HepG2 (cell line): Measurements from ENCODE around the gene TTC31. TPM values are rescaled to one million over a fixed set of nuclear protein-coding genes. Genes with fewer than 3 reads are reported as not detected.

Experiments used
- CCAR2 ChIP-seq: fragments of 200-400 bp; formaldehyde crosslinking; optimal IDR thresholded peaks from 2 replicates; pipeline ENCODE3; 2018; ENCODE audit warnings: low read depth, mild to moderate bottlenecking, low read length, moderate library complexity
- CREB3 ChIP-seq: sonication (generic); formaldehyde crosslinking; IDR thresholded peaks from 2 replicates; pipeline ENCODE4 v1.5.0; 2020; ENCODE audit warnings: missing genetic modification reagents
- CREM ChIP-seq, 2 experiments: sonication (generic) in 1 of 2; formaldehyde crosslinking in 1 of 2; IDR thresholded peaks; 2 replicates each; pipeline versions ENCODE4 v1.4.0 to v1.6.1; 2016 to 2020; ENCODE audit warnings: antibody characterized with exemption in 1 of 2, mild to moderate bottlenecking in 1 of 2, missing genetic modification reagents in 1 of 2
- HCFC1 ChIP-seq: fragments of 150-350 bp; IDR thresholded peaks from 2 replicates; pipeline ENCODE4 v1.6.1; 2014; ENCODE audit warnings: low read depth, low read length
- HMGXB3 ChIP-seq: sonication (generic); formaldehyde crosslinking; IDR thresholded peaks from 2 replicates; pipeline ENCODE4 v1.4.0; 2020; ENCODE audit warnings: missing genetic modification reagents, borderline replicate concordance
- KLF13 ChIP-seq: sonication (generic); formaldehyde crosslinking; IDR thresholded peaks from 2 replicates; pipeline ENCODE4 v1.4.0; 2020; ENCODE audit warnings: mild to moderate bottlenecking, missing genetic modification reagents
- NR2C2 ChIP-seq: sonication (generic); formaldehyde crosslinking; IDR thresholded peaks from 2 replicates; pipeline ENCODE4 v1.4.0; 2020; ENCODE audit warnings: missing genetic modification reagents, mild to moderate bottlenecking, moderate library complexity, borderline replicate concordance
- SMARCE1 ChIP-seq: fragments of 450-650 bp; IDR thresholded peaks from 2 replicates; pipeline ENCODE4 v1.6.1; 2017; ENCODE audit warnings: borderline replicate concordance
- SPEN ChIP-seq: sonication (generic); formaldehyde crosslinking; IDR thresholded peaks from 2 replicates; pipeline ENCODE4 v1.5.1; 2020; ENCODE audit warnings: low read depth, mild to moderate bottlenecking, missing genetic modification reagents
- XBP1 ChIP-seq: sonication (generic); formaldehyde crosslinking; IDR thresholded peaks from 2 replicates; pipeline ENCODE4 v1.5.0; 2020; ENCODE audit warnings: missing genetic modification reagents
- ZC3H4 ChIP-seq: sonication (generic); formaldehyde crosslinking; IDR thresholded peaks from 2 replicates; pipeline ENCODE4 v1.4.0; 2020; ENCODE audit warnings: missing genetic modification reagents, borderline replicate concordance
- ZNF318 ChIP-seq: sonication (generic); formaldehyde crosslinking; IDR thresholded peaks from 2 replicates; pipeline ENCODE4 v1.4.0; 2020; ENCODE audit warnings: mild to moderate bottlenecking, missing genetic modification reagents
- ZNF335 ChIP-seq: sonication (generic); formaldehyde crosslinking; IDR thresholded peaks from 2 replicates; pipeline ENCODE4 v1.4.0; 2020; ENCODE audit warnings: missing genetic modification reagents
- ZNF569 ChIP-seq: sonication (generic); formaldehyde crosslinking; IDR thresholded peaks from 2 replicates; pipeline ENCODE4 v1.5.0; 2020; ENCODE audit warnings: mild to moderate bottlenecking, missing genetic modification reagents, moderate library complexity, borderline replicate concordance
- ZSCAN22 ChIP-seq: sonication (generic); formaldehyde crosslinking; IDR thresholded peaks from 2 replicates; pipeline ENCODE4 v1.4.0; 2020; ENCODE audit warnings: mild to moderate bottlenecking, missing genetic modification reagents
- polyA plus RNA-seq, 8 experiments: library from polyadenylated mRNA; depleted of rRNA in 3 of 8; stranded (reverse) in 7 of 8; unstranded in 1 of 8; fragments of >200 nt; fragmentation: Illumina TruSeq in 4 of 8; extraction: Trizol in 4 of 8; gene quantifications; 2 replicates each; pipeline versions ENCODE4 v1.2.1 to v1.2.3, GENCODE V29; 2011 to 2016; ENCODE audit warnings: low read depth in 4 of 8, missing spikeins in 1 of 8, mixed read lengths in 1 of 8; ENCODE audit not compliant: insufficient read depth in 1 of 8
- total RNA-seq, 5 experiments: library from RNA; depleted of rRNA; stranded (reverse); fragments of >200 nt; fragmentation: Illumina TruSeq; extraction: Trizol; gene quantifications; 2 replicates each; pipeline ENCODE4 v1.2.3, GENCODE V29; 2016; ENCODE audit warnings: low read depth in 1 of 5

Gene TTC31
- total and polyA plus RNA-seq, 2 of the 13 experiments (the other 11 are each of a cell fraction or from before 2014, with no cell fraction given), result 28.3 to 39.5 TPM

DNA sequence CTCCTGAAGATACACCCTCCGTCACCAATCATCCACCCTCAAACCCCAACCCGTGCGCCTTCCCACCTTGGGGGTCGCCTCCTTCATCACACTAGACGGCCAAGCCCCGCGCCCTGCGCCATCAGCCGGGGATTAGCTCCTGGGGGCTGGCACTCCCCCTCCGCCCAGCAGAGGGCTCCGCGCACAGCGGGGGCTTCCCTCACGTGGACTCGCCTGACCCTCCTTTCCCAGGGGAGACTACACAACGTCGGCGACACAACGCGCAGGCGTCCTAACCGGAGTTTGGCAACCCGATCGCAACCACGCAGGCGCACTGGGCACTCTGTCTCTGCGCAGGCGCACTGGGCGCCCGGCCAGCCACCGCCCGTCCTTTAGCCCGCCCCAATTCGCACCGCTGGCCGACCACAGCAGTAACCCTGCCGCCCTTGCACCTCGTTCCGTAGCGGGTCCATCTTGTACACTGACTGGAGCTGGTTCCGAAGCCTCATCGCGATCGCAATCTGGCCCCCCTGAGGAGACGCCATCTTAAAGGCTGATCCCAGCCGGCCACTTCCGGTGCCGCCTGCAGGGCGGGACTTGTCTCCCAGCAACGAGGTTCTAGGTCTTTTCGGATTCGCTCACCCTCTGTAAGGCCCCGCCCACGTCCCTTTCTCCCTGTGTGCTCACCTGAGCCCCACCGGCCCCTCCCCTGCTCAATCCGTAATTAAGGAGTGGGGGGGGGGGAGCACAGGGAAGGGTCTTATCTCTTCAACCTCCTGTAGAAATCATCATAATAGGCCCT is 24.5 kb downstream of the TTC31 start, which contains the start of gene PCGF1 (continued):
- peak; percentile 87; the same call in 1 of the 2 replicates for TF ChIP-seq ZNF318 (CRISPR knock-in tag)
- peak; percentile 26; the same call in 1 of the 2 replicates for TF ChIP-seq HCFC1
- peak; percentile 44 for TF ChIP-seq HMGXB3
- TF ChIP-seq NR2C2 (CRISPR knock-in tag), result peak; percentile 93
- peak; percentile 86; the same call in 1 of the 2 replicates for TF ChIP-seq ZC3H4 (CRISPR knock-in tag)
- no peak for TF ChIP-seq CCAR2
- TF ChIP-seq SMARCE1, result no peak
- TF ChIP-seq SPEN, result peak; percentile 93
- TF ChIP-seq CREM (IDR thresholded peaks at IDR 0.05), result peak; percentile 61; the same call in 1 of the 2 replicates
- no peak for TF ChIP-seq CREM (CRISPR knock-in tag; IDR thresholded peaks at IDR 0.05)
- no peak for TF ChIP-seq KLF13 (CRISPR knock-in tag)
- no peak for TF ChIP-seq XBP1 (CRISPR knock-in tag)
- TF ChIP-seq ZSCAN22, result 0 out of 2 replicates have a peak, but pooled peaks have one; percentile 22
- no peak; the same call in 1 of the 2 replicates for TF ChIP-seq ZNF335 (CRISPR knock-in tag)
- peak; percentile 86; the same call in 1 of the 2 replicates for TF ChIP-seq ZNF569 (CRISPR knock-in tag)
- 0 out of 2 replicates have a peak, but pooled peaks have one; percentile 28 for TF ChIP-seq CREB3 (CRISPR knock-in tag)
